Measurements from ENCODE around the gene FRAS1.
"Not testable (repeated sequence)": the region's sequence is repeated elsewhere in the genome, so short reads cannot be mapped to it uniquely, and the experiment has no call there.

The FRAS1 gene

GRCh38 chr4:78057135-78057599 lies at the start of gene FRAS1:
Gene FRAS1, plus strand, starts transcription at chr4:78057323. Its CDS starts 687 bp downstream, at chr4:78058010.
- DNase-seq = peak; percentile 5

GRCh38 chr4:78011003-78011402 lies 46.1 kb upstream of the FRAS1 start:
- DNase-seq = not testable (repeated sequence)

GRCh38 chr4:78014889-78015886 lies 41.9 kb upstream of the FRAS1 start:
- DNase-seq = no peak

GRCh38 chr4:78018271-78019049 lies 38.7 kb upstream of the FRAS1 start:
- no peak for DNase-seq

- no peak for DNase-seq
Measured at GRCh38 chr4:78019414-78019813, 37.7 kb upstream of the FRAS1 start.

- DNase-seq = no peak
Measured at GRCh38 chr4:78020677-78021076, 36.4 kb upstream of the FRAS1 start.

- no peak for DNase-seq
Measured at GRCh38 chr4:78022517-78022916, 34.6 kb upstream of the FRAS1 start.

- DNase-seq = no peak
Measured at GRCh38 chr4:78024085-78024484, 33.0 kb upstream of the FRAS1 start.

- DNase-seq = no peak
Measured at GRCh38 chr4:78024576-78025091, 32.5 kb upstream of the FRAS1 start.

GRCh38 chr4:78031417-78031950 lies 25.6 kb upstream of the FRAS1 start:
- no peak for DNase-seq

- no peak for DNase-seq
Measured at GRCh38 chr4:78032446-78032845, 24.7 kb upstream of the FRAS1 start.

GRCh38 chr4:78032929-78033328 lies 24.2 kb upstream of the FRAS1 start:
- no peak for DNase-seq

GRCh38 chr4:78033861-78034260 lies 23.3 kb upstream of the FRAS1 start:
- DNase-seq = no peak

GRCh38 chr4:78038704-78039103 lies 18.4 kb upstream of the FRAS1 start:
- DNase-seq = no peak

GRCh38 chr4:78039678-78040077 lies 17.4 kb upstream of the FRAS1 start:
- no peak for DNase-seq

GRCh38 chr4:78040431-78040830 lies 16.7 kb upstream of the FRAS1 start:
- no peak for DNase-seq

GRCh38 chr4:78047366-78047765 lies 9.8 kb upstream of the FRAS1 start:
- no peak for DNase-seq

- peak; percentile 61 for DNase-seq
Measured at GRCh38 chr4:78056265-78057129, 626 bp upstream of the FRAS1 start.

GRCh38 chr4:78057600-78058550 lies 752 bp downstream of the FRAS1 start:
- DNase-seq = peak; percentile 44

- DNase-seq = peak; percentile 31
Measured at GRCh38 chr4:78058591-78059523, 1.7 kb downstream of the FRAS1 start.

Data from EL (cell line).